Activated CD8-positive, alpha-beta memory T cell treated with anti-CD3 and anti-CD28 coated beads for 1 hour (primary cell): ENCODE results near the gene ERVFRD-1.

Experiments used
- DNase-seq, 2 donors: peaks; one replicate each; pipeline ENCODE4 v3.0.0-alpha.2; 2020; ENCODE audit warnings: low read depth in 1 of 2; ENCODE audit errors: extremely low read depth in 1 of 2

Gene ERVFRD-1

DNA sequence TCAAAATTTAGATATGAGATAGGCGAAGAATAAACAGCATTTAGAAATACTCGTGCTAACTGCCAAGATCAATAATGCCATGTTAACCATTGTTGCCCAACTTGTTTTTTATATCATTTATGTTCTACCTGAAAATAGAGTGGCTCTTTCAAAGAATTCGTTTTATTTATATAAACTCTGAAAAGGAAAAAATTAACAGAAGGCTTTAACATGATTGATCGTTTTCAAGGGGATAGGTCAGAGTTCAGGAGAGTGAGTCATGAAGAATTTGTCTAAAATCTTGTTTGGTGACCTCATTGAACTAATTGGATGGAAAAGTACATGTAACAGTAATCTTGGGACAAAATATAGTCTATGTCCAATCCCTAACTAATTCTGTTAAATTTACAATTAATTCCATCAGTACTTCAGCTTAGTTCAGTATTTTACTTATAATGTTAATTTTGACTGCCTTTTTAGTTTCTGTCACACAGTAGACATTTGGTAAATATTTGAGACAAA lies 56.3 kb downstream of the ERVFRD-1 start:
- no peak for DNase-seq

DNA sequence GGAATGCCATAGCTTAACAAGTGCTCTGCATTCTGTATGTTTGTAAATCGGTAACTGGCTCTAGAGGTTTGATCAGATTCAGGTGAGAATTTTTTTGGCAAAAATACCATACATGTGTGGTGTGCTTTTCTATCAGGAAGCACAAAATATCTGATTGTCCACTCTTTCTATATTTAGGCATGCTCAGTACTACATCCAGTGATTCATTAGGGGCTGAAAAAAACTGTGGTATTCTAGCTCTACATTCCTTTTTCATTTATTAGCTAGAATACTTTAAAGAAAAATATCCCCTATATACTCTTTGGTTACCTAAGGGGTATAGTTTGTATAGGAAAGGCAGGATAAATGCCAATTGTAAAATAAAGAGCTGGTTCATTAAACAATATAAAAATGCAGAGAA lies 56.8 kb downstream of the ERVFRD-1 start:
- DNase-seq: no peak

DNA sequence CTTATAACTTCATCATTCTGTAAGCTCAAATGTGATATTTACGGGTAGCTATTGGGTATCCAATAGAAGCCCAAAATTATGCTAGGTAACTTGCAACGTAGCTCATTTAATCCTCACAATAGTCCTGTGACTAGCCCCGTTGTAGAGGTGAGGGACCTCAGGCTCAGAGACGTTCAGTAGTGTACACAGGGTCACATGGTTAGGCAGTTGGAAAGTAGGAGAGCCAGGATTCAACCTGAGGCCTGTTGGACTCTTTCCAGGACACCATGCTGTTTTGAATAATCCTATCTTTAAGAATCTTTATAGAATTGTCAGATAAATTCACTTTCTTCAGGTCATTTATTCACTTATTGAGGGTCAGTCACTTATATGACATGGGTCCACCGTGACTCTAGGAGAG lies 58.2 kb downstream of the ERVFRD-1 start:
- no peak for DNase-seq
